ENCODE measurements around the gene JMJD1C.

JMJD1C gene

GRCh38 chr10:63434866-63435854 lies 30.6 kb downstream of the JMJD1C start:
- DNase-seq: no peak

- DNase-seq: no peak
These were observed 33.6 kb downstream of the JMJD1C start for GRCh38 chr10:63431962-63432797.

GRCh38 chr10:63430999-63431356 lies 34.8 kb downstream of the JMJD1C start:
- no peak for DNase-seq

GRCh38 chr10:63430091-63430998 lies 35.4 kb downstream of the JMJD1C start:
- DNase-seq: no peak

- no peak for DNase-seq
These were observed 36.5 kb downstream of the JMJD1C start for GRCh38 chr10:63429281-63429680.

GRCh38 chr10:63427013-63427412 lies 38.8 kb downstream of the JMJD1C start:
- no peak for DNase-seq

GRCh38 chr10:63425512-63425911 lies 40.3 kb downstream of the JMJD1C start:
- no peak for DNase-seq

GRCh38 chr10:63424576-63424975 lies 41.2 kb downstream of the JMJD1C start:
- no peak for DNase-seq

GRCh38 chr10:63423494-63423893 lies 42.3 kb downstream of the JMJD1C start:
- DNase-seq: no peak

GRCh38 chr10:63421591-63421990 lies 44.2 kb downstream of the JMJD1C start:
- DNase-seq: no peak

GRCh38 chr10:63416376-63416775 lies 49.4 kb downstream of the JMJD1C start:
- no peak for DNase-seq

GRCh38 chr10:63415640-63416244 lies 50.0 kb downstream of the JMJD1C start:
- no peak for DNase-seq

GRCh38 chr10:63414481-63415260 lies 51.1 kb downstream of the JMJD1C start:
- DNase-seq: no peak

GRCh38 chr10:63413429-63413828 lies 52.3 kb downstream of the JMJD1C start:
- DNase-seq: no peak

- no peak for DNase-seq
These were observed 53.5 kb downstream of the JMJD1C start for GRCh38 chr10:63412304-63412703.

- no peak for DNase-seq
These were observed 55.1 kb downstream of the JMJD1C start for GRCh38 chr10:63410633-63411032.

GRCh38 chr10:63409465-63410027 lies 56.2 kb downstream of the JMJD1C start:
- no peak for DNase-seq

- no peak for DNase-seq
These were observed 58.6 kb downstream of the JMJD1C start for GRCh38 chr10:63407136-63407662.

GRCh38 chr10:63396133-63396761 lies 69.5 kb downstream of the JMJD1C start:
- DNase-seq: no peak

GRCh38 chr10:63393050-63393449 lies 72.7 kb downstream of the JMJD1C start:
- no peak for DNase-seq

Measured in NCI-H187 (cell line).